ENCODE results near the gene VTI1B. TPM values are rescaled to one million over a fixed set of nuclear protein-coding genes. Genes with fewer than 3 reads are reported as not detected.

Gene VTI1B
- polyA plus RNA-seq, 1 donor (not counting 4 experiments of a cell fraction or from before 2014, with no cell fraction given): 94.4 TPM

DNA sequence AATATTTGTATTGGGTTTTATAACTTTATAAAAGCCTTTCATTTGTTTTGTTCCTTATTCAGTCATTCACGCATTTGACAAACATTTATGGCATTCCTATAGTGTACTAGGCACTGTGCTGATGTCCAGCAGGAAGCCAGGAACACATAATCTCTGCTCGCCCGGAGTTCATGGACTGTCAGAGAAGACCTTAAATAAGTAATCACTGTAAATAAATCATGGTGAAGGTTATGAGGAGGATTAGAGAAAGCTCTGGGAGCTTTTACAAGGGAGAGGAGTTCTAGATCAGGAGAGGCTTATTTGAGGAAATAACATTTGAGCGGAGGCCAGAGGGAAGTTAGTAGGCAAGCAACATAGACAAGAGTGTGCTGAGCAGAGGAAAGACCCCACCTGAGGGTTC lies 22.6 kb upstream of the VTI1B start:
- H3K27ac ChIP-seq (ENCODE audit: control insufficient read depth, insufficient read depth, low read length): no peak overlapping the region

DNA sequence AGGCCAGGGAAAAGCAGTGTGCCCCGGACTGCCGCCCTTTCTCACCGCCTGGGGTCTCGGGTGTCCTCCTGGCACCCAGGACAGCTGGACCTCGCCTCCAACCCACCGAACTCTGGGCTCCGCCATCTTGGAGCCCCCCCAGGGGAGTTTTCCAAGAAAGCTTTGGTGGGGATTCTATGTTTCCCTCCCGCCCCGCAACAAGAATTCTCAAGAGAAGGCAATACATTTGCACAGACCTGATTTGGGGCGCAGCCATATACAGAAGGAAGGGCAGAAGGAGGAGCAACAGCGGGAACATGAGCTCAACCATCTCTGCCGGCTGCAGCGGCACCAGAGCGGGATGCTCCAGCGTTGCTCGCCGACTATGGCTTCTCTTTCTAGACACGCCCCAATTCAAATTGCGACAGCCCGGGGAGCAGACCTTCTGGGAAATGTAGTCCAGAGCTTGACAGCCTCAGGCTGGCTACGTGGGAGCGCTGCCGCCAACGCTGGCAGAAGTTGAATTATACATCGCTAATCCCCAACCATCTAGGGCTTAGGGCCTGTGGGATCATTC lies 21.0 kb upstream of the VTI1B start, which contains the start of gene RDH11:
Gene RDH11, minus strand, starts transcription at position 371 of the 556 bp plus-strand sequence. Its CDS starts 61 bp downstream, at position 310.
- TF ChIP-seq CTCF (optimal IDR thresholded peaks at IDR 0.05 in 1 of 3, IDR thresholded peaks at IDR 0.05 in 1 of 3, conservative IDR thresholded peaks at IDR 0.05 in 1 of 3; ENCODE audit: extremely low read depth in 1 of 3, insufficient read depth in 2 of 3, low read length in 3 of 3) (no peak), EZH2 (IDR thresholded peaks at IDR 0.05; ENCODE audit: low read length) (no peak)
- DNase-seq (ENCODE audit: low read depth, low spot score): peak; percentile 48
- peaks cover 2% of the 10 kb centered on the region for H4K20me1 ChIP-seq (ENCODE audit: control insufficient read depth, extremely low read depth, insufficient read depth, low read length)
- peak; percentile 46 for FAIRE-seq
- H3K9me3 ChIP-seq (ENCODE audit: control insufficient read depth, low read depth, low read length): no peaks in the 10 kb centered on the region
- peak within 1 kb of the TSS; percentile 89 for H3K27ac ChIP-seq (ENCODE audit: control insufficient read depth, insufficient read depth, low read length)
- dilution Hi-C loops (cut with MboI; ENCODE audit: extremely low pct_ligation_motif_present, low sequenced_read_pairs): no loop called here
- H2AFZ ChIP-seq (ENCODE audit: control insufficient read depth, low read length): peak within 1 kb of the TSS; percentile 39
- no peaks in the 10 kb centered on the region for H3K27me3 ChIP-seq (ENCODE audit: control insufficient read depth, extremely low read depth, insufficient read depth, low read length)
- H3K9me1 ChIP-seq (ENCODE audit: control insufficient read depth, extremely low read depth, insufficient read depth, low read length): no peaks in the 10 kb centered on the region
- H3K79me2 ChIP-seq (ENCODE audit: control insufficient read depth, insufficient read depth, low read length): peaks cover 45% of the 10 kb centered on the region
- peak within 1 kb of the TSS; percentile 73 to 90 (median 89) for H3K4me3 ChIP-seq (ENCODE audit: control insufficient read depth in 2 of 3, extremely low read depth in 1 of 3, insufficient read depth in 2 of 3, low read depth in 1 of 3, low read length in 3 of 3)
- H3K36me3 ChIP-seq (ENCODE audit: control insufficient read depth in 2 of 2, extremely low read depth in 1 of 2, insufficient read depth in 2 of 2, low read length in 2 of 2): peaks cover 13 to 16% of the 10 kb centered on the region in 2 experiments
- peak within 1 kb of the TSS; percentile 87 for H3K9ac ChIP-seq (ENCODE audit: control insufficient read depth, extremely low read depth, insufficient read depth, low read length)
- H3K4me1 ChIP-seq (ENCODE audit: control insufficient read depth, extremely low read depth, insufficient read depth, low read length): peaks cover 21% of the 10 kb centered on the region
- peak within 1 kb of the TSS; percentile 51 for H3K4me2 ChIP-seq (ENCODE audit: control insufficient read depth, extremely low read depth, insufficient read depth, low read depth, low read length)

More for the DNA sequence above, 22.6 kb upstream of the VTI1B start:
- Histone ChIP-seq H3K4me1 (ENCODE audit: control insufficient read depth, extremely low read depth, insufficient read depth, low read length) (peaks cover 20% of the 10 kb centered on the region), H2AFZ (ENCODE audit: control insufficient read depth, low read length) (no peak overlapping the region), H3K36me3 (ENCODE audit: control insufficient read depth in 2 of 2, extremely low read depth in 1 of 2, insufficient read depth in 2 of 2, low read length in 2 of 2) (peaks cover 5 to 6% of the 10 kb centered on the region in 2 experiments), H3K4me2 (ENCODE audit: control insufficient read depth, extremely low read depth, insufficient read depth, low read depth, low read length) (no peak overlapping the region), H3K4me3 (ENCODE audit: control insufficient read depth in 2 of 3, extremely low read depth in 1 of 3, insufficient read depth in 2 of 3, low read depth in 1 of 3, low read length in 3 of 3) (no peak overlapping the region), H3K9me1 (ENCODE audit: control insufficient read depth, extremely low read depth, insufficient read depth, low read length) (no peaks in the 10 kb centered on the region), H4K20me1 (ENCODE audit: control insufficient read depth, extremely low read depth, insufficient read depth, low read length) (peaks cover 2% of the 10 kb centered on the region), H3K79me2 (ENCODE audit: control insufficient read depth, insufficient read depth, low read length) (peaks cover 30% of the 10 kb centered on the region), H3K9me3 (ENCODE audit: control insufficient read depth, low read depth, low read length) (no peaks in the 10 kb centered on the region), H3K27me3 (ENCODE audit: control insufficient read depth, extremely low read depth, insufficient read depth, low read length) (no peaks in the 10 kb centered on the region), H3K9ac (ENCODE audit: control insufficient read depth, extremely low read depth, insufficient read depth, low read length) (no peak overlapping the region)
- FAIRE-seq (no peak), DNase-seq (ENCODE audit: low read depth, low spot score) (no peak)
- no peak for TF ChIP-seq CTCF (optimal IDR thresholded peaks at IDR 0.05 in 1 of 3, IDR thresholded peaks at IDR 0.05 in 1 of 3, conservative IDR thresholded peaks at IDR 0.05 in 1 of 3; ENCODE audit: extremely low read depth in 1 of 3, insufficient read depth in 2 of 3, low read length in 3 of 3)
- TF ChIP-seq EZH2 (IDR thresholded peaks at IDR 0.05; ENCODE audit: low read length): no peak
- dilution Hi-C loops (cut with MboI; ENCODE audit: extremely low pct_ligation_motif_present, low sequenced_read_pairs): no loop called here

All from keratinocyte (primary cell).